Breast epithelium (tissue), 3 donors: ENCODE data around the gene ZNF622.
"Not testable (repeated sequence)": the region's sequence is repeated elsewhere in the genome, so short reads cannot be mapped to it uniquely, and the experiment has no call there.

Experiments used
- CTCF ChIP-seq, 3 donors: fragments of 450-650 bp; IDR thresholded peaks; one replicate each; pipeline ENCODE4 v1.5.1; 2016 to 2017; ENCODE audit warnings: antibody characterized with exemption in 3 of 3, mild to moderate bottlenecking in 3 of 3, moderate library complexity in 3 of 3
- POLR2A ChIP-seq: fragments of 450-650 bp; IDR thresholded peaks from one replicate; pipeline ENCODE4 v1.6.1; 2016; ENCODE audit warnings: antibody characterized with exemption, mild to moderate bottlenecking, moderate library complexity

GRCh38 chr5:16476417-16476816 is 10.8 kb upstream of the ZNF622 start:
- TF ChIP-seq CTCF (IDR thresholded peaks at IDR 0.05); POLR2A: not testable (repeated sequence)
